Activated CD8-positive, alpha-beta T cell treated with anti-CD3 and anti-CD28 coated beads for 36 hours (primary cell): Measurements from ENCODE around the gene PML. TPM values are rescaled to one million over a fixed set of nuclear protein-coding genes. Genes with fewer than 3 reads are reported as not detected.
"Not testable (repeated sequence)": the region's sequence is repeated elsewhere in the genome, so short reads cannot be mapped to it uniquely, and the experiment has no call there.

ENCODE experiments used
- ATAC-seq: fragments of 200-7000 bp; cut with Tn5 transposase; one replicate; pipeline ENCODE4 v1.10.0; 2021; ENCODE audit warnings: mild to moderate bottlenecking, moderate library complexity
- CTCF ChIA-PET: fragments of 350-600 bp; sonication (Branson Sonifier 250); formaldehyde crosslinking; loops from one replicate; lab custom pipeline; 2021; ENCODE audit warnings: antibody characterized with exemption; lab: Charles Lee
- POLR2A ChIA-PET: fragments of 350-600 bp; sonication (Branson Sonifier 250); formaldehyde crosslinking; loops from one replicate; lab custom pipeline; 2021; ENCODE audit warnings: antibody characterized with exemption; lab: Charles Lee
- DNase-seq: peaks from one replicate; pipeline ENCODE4 v3.0.0-alpha.2; 2020
- H3K27ac Mint-ChIP-seq: one replicate; pipeline ENCODE4 v1.8.0; 2021; ENCODE audit warnings: mild to moderate bottlenecking, mixed read lengths
- H3K27me3 Mint-ChIP-seq: one replicate; pipeline ENCODE4 v1.8.0; 2021; ENCODE audit warnings: mixed read lengths
- H3K36me3 Mint-ChIP-seq: one replicate; pipeline ENCODE4 v1.8.0; 2021; ENCODE audit warnings: low read depth, mixed read lengths
- H3K4me1 Mint-ChIP-seq: one replicate; pipeline ENCODE4 v1.8.0; 2021; ENCODE audit warnings: low read depth, mixed read lengths
- H3K4me3 Mint-ChIP-seq: one replicate; pipeline ENCODE4 v1.8.0; 2021; ENCODE audit warnings: mild to moderate bottlenecking, moderate library complexity, mixed read lengths
- H3K9me3 Mint-ChIP-seq: one replicate; pipeline ENCODE4 v1.8.0; 2021; ENCODE audit warnings: mixed read lengths
- CTCF ChIP-seq: fragments of 200-600 bp; IDR thresholded peaks from one replicate; pipeline ENCODE4 v1.8.0; 2022; ENCODE audit warnings: antibody characterized with exemption, mild to moderate bottlenecking
- intact Hi-C: fragments of 100-400 bp; cut with micrococcal nuclease; formaldehyde crosslinking; loops from one replicate; pipeline ENCODE4 v1.10.0; 2022
- total RNA-seq, 2 experiments: library from RNA; stranded (reverse); gene quantifications; one replicate each; pipeline ENCODE4 v1.2.3, GENCODE V29; 2021

Gene PML
- total RNA-seq, 2 experiments from 2014 or later: 48.8 to 49.6 TPM

GRCh38 chr15:73969151-73969759, 25.3 kb upstream of the PML start:
- Mint-ChIP-seq H3K4me3 (no peak overlapping the region), H3K9me3 (no peaks in the 10 kb centered on the region), H3K36me3 (no peaks in the 10 kb centered on the region), H3K4me1 (peaks cover 26% of the 10 kb centered on the region), H3K27me3 (peaks cover 1% of the 10 kb centered on the region), H3K27ac (no peak overlapping the region)
- intact Hi-C loops: no loop called here
- TF ChIP-seq CTCF: no peak
- ATAC-seq (no peak), DNase-seq (no peak)
- CTCF ChIA-PET: interaction anchor here (1.1 to 3.1 kb wide), 4 partner anchors 8 to 78 kb away, joined by 3 to 12 read pairs (median 5); no protein-coding TSS in a partner anchor
- POLR2A ChIA-PET: interaction anchor here (0.6 to 1.2 kb wide), 2 partner anchors 9 to 14 kb away, joined by 3 read pairs; no protein-coding TSS in a partner anchor

GRCh38 chr15:73972984-73973682, 21.4 kb upstream of the PML start:
- H3K27me3 Mint-ChIP-seq: peaks cover 15% of the 10 kb centered on the region
- ATAC-seq (peak; percentile 85), DNase-seq (peak; percentile 91)
- no peak overlapping the region for H3K4me3 Mint-ChIP-seq
- peak; percentile 72 for TF ChIP-seq CTCF
- CTCF ChIA-PET: interaction anchor here (0.6 to 7.0 kb wide), 49 partner anchors 9 to 481 kb away, joined by 3 to 106 read pairs (median 5); partner anchors contain the start of genes PML and STOML1
- H3K27ac Mint-ChIP-seq: no peak overlapping the region
- no peaks in the 10 kb centered on the region for H3K36me3 Mint-ChIP-seq
- peaks cover 23% of the 10 kb centered on the region for H3K4me1 Mint-ChIP-seq
- H3K9me3 Mint-ChIP-seq: no peaks in the 10 kb centered on the region
- intact Hi-C loops: loop anchor here (5.0 to 10.0 kb wide), 2 partner anchors 74 to 342 kb away; no protein-coding TSS in a partner anchor
- POLR2A ChIA-PET: interaction anchor here (0.7 kb wide), 1 partner anchor 16 kb away, joined by 4 read pairs; no protein-coding TSS in a partner anchor

- not testable (repeated sequence) for H3K27ac Mint-ChIP-seq, ATAC-seq, H3K36me3 Mint-ChIP-seq, H3K9me3 Mint-ChIP-seq, H3K4me3 Mint-ChIP-seq, DNase-seq
- intact Hi-C loops: loop anchor here (5.0 to 10.0 kb wide), 2 partner anchors 74 to 341 kb away; no protein-coding TSS in a partner anchor
- ChIA-PET POLR2A (interaction anchor here (0.5 to 1.4 kb wide), 4 partner anchors 9 to 59 kb away, joined by 3 to 7 read pairs (median 4); no protein-coding TSS in a partner anchor), CTCF (interaction anchor here (0.8 to 7.0 kb wide), 28 partner anchors 8 to 348 kb away, joined by 3 to 106 read pairs (median 8); partner anchors contain the start of genes PML and STOML1)
- Mint-ChIP-seq H3K27me3 (peaks cover 15% of the 10 kb centered on the region), H3K4me1 (peaks cover 23% of the 10 kb centered on the region)
These were observed 20.8 kb upstream of the PML start for GRCh38 chr15:73973683-73974200.

GRCh38 chr15:73975440-73976125, 18.9 kb upstream of the PML start:
- ATAC-seq (peak; percentile 53), DNase-seq (peak; percentile 70)
- intact Hi-C loops: loop anchor here (10.0 kb wide), 1 partner anchor 339 kb away; no protein-coding TSS in a partner anchor
- H3K36me3 Mint-ChIP-seq, H3K9me3 Mint-ChIP-seq, H3K4me3 Mint-ChIP-seq, H3K27ac Mint-ChIP-seq: not testable (repeated sequence)
- ChIA-PET POLR2A (interaction anchor here (1.2 to 1.4 kb wide), 2 partner anchors 11 to 21 kb away, joined by 4 to 7 read pairs; no protein-coding TSS in a partner anchor), CTCF (interaction anchor here (0.8 to 7.0 kb wide), 7 partner anchors 11 to 345 kb away, joined by 3 to 106 read pairs (median 5); partner anchors contain the start of genes PML and STOML1)
- H3K4me1 Mint-ChIP-seq: peaks cover 23% of the 10 kb centered on the region
- peaks cover 15% of the 10 kb centered on the region for H3K27me3 Mint-ChIP-seq

GRCh38 chr15:73978896-73979295, 15.6 kb upstream of the PML start:
- H3K4me1 Mint-ChIP-seq: peaks cover 39% of the 10 kb centered on the region
- no peak for DNase-seq
- no peaks in the 10 kb centered on the region for H3K9me3 Mint-ChIP-seq
- no peak for ATAC-seq
- no peak overlapping the region for H3K4me3 Mint-ChIP-seq
- peaks cover 15% of the 10 kb centered on the region for H3K27me3 Mint-ChIP-seq
- ChIA-PET CTCF (interaction anchor here (0.6 to 7.0 kb wide), 5 partner anchors 11 to 75 kb away, joined by 3 to 106 read pairs (median 4); partner anchors contain the start of genes PML and STOML1), POLR2A (interaction anchor here (0.6 to 1.7 kb wide), 4 partner anchors 14 to 419 kb away, joined by 3 to 7 read pairs (median 4); partner anchors contain the start of gene PML)
- H3K27ac Mint-ChIP-seq: no peak overlapping the region
- TF ChIP-seq CTCF: no peak
- H3K36me3 Mint-ChIP-seq: peaks cover under 1% of the 10 kb centered on the region
- intact Hi-C loops: loop anchor here (10.0 kb wide), 1 partner anchor 336 kb away; no protein-coding TSS in a partner anchor
